OCI-LY1 (cell line): ENCODE measurements around the gene PRELID1.

Experiments used
- EZH2 ChIP-seq: fragments of 200-600 bp; sonication (generic), shearing (Covaris generic); IDR thresholded peaks from 2 replicates; pipeline ENCODE4 v1.8.0; 2017; ENCODE audit warnings: borderline replicate concordance, mixed run types, mild to moderate bottlenecking, antibody characterized with exemption, low read length, moderate library complexity, mixed read lengths
- TF ChIP-seq, protein P1 (sequence below): fragments of 200-600 bp; sonication (generic), shearing (Covaris generic); IDR thresholded peaks from 2 replicates; pipeline ENCODE4 v1.5.1; 2017; ENCODE audit warnings: mild to moderate bottlenecking, antibody characterized with exemption, low read length, moderate library complexity, mixed read lengths

DNA sequence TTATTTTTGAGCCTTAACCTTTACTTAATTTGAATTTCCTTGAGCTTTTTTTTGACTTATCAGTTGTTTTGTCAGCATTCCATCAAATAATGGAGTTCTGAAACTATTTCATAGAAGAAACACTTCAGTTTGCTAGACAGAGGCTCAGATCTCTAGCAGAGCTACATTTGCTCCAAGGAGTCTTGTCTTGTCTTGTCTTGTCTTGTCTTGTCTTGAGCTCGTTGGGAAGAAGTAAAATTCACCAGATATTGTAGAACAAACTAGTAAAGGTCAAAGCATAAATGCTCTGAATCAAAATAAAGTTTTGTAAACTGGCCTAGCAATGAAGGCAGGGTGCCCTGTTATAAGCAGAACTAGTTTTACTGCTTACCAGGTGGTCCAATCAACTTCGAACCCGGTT is 33.6 kb upstream of the PRELID1 start:
- TF ChIP-seq, protein P1, sequence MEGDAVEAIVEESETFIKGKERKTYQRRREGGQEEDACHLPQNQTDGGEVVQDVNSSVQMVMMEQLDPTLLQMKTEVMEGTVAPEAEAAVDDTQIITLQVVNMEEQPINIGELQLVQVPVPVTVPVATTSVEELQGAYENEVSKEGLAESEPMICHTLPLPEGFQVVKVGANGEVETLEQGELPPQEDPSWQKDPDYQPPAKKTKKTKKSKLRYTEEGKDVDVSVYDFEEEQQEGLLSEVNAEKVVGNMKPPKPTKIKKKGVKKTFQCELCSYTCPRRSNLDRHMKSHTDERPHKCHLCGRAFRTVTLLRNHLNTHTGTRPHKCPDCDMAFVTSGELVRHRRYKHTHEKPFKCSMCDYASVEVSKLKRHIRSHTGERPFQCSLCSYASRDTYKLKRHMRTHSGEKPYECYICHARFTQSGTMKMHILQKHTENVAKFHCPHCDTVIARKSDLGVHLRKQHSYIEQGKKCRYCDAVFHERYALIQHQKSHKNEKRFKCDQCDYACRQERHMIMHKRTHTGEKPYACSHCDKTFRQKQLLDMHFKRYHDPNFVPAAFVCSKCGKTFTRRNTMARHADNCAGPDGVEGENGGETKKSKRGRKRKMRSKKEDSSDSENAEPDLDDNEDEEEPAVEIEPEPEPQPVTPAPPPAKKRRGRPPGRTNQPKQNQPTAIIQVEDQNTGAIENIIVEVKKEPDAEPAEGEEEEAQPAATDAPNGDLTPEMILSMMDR, result no peak
- no peak for TF ChIP-seq EZH2
